B cell (primary cell): ENCODE data around the gene SRRM5. TPM values are rescaled to one million over a fixed set of nuclear protein-coding genes. Genes with fewer than 3 reads are reported as not detected.
A peak's percentile ranks its signal among the peaks of the same experiment; 100 is the strongest.

Source experiments
- ATAC-seq: fragments of 200-7000 bp; cut with Tn5 transposase; one replicate; pipeline ENCODE4 v1.10.0; 2021; ENCODE audit warnings: low read depth, mild to moderate bottlenecking, moderate number of reproducible peaks, moderate library complexity
- CTCF ChIA-PET: fragments of 350-600 bp; sonication (Branson Sonifier 250); formaldehyde crosslinking; loops from one replicate; lab custom pipeline; 2021; ENCODE audit warnings: antibody characterized with exemption, inconsistent platforms; lab: Charles Lee
- POLR2A ChIA-PET: fragments of 350-600 bp; sonication (Branson Sonifier 250); formaldehyde crosslinking; loops from one replicate; lab custom pipeline; 2021; ENCODE audit warnings: antibody characterized with exemption; lab: Charles Lee
- DNase-seq: peaks from one replicate; pipeline ENCODE4 v3.0.0; 2013
- H2AFZ ChIP-seq: 2 replicates; pipeline ENCODE4 v1.6.1; 2012; ENCODE audit warnings: mild to moderate bottlenecking, low read depth, low read length; ENCODE audit not compliant: insufficient read depth, poor library complexity, severe bottlenecking
- H3K27ac ChIP-seq, 2 donors: 1 replicate in 1 of 2; 2 replicates in 1 of 2; pipeline ENCODE4 v1.5.1; 2012 to 2013; ENCODE audit warnings: low read length in 2 of 2, mild to moderate bottlenecking in 2 of 2, moderate library complexity in 1 of 2
- H3K27me3 ChIP-seq, 4 experiments: fragments of 200-600 bp in 1 of 4; sonication (generic) in 1 of 4; replicated peaks in 1 of 4; 1 replicate in 2 of 4; 2 replicates in 2 of 4; pipeline versions ENCODE4 v1.6.1 to v1.7.0; 2013 to 2016; ENCODE audit warnings: low read length in 3 of 4, mild to moderate bottlenecking in 2 of 4, mixed read lengths in 1 of 4, moderate library complexity in 1 of 4; ENCODE audit not compliant: insufficient read depth in 4 of 4, control insufficient read depth in 3 of 4; ENCODE audit errors: control extremely low read depth in 1 of 4
- H3K36me3 ChIP-seq, 2 experiments: replicated peaks in 1 of 2; 1 replicate in 1 of 2; 2 replicates in 1 of 2; pipeline versions ENCODE4 v1.6.1 to v1.7.1; 2013; ENCODE audit warnings: low read length in 1 of 2; ENCODE audit not compliant: insufficient read depth in 2 of 2, control insufficient read depth in 1 of 2; ENCODE audit errors: control extremely low read depth in 1 of 2, extremely low read depth in 1 of 2
- H3K4me1 ChIP-seq, 2 donors: fragments of 200-600 bp in 1 of 2; sonication (generic) in 1 of 2; 1 replicate in 1 of 2; 2 replicates in 1 of 2; pipeline versions ENCODE4 v1.5.1 to v1.6.1; 2013 to 2017; ENCODE audit warnings: low read length in 2 of 2; ENCODE audit not compliant: control insufficient read depth in 2 of 2, insufficient read depth in 2 of 2
- H3K4me2 ChIP-seq: replicated peaks from 2 replicates; pipeline ENCODE3; 2012; ENCODE audit warnings: mild to moderate bottlenecking, low read depth, low read length; ENCODE audit not compliant: poor library complexity, severe bottlenecking
- H3K4me3 ChIP-seq, 5 experiments: fragments of 200-600 bp in 1 of 5; sonication (generic) in 1 of 5; 1 replicate in 3 of 5; 2 replicates in 2 of 5; pipeline versions ENCODE4 v1.5.1 to v1.7.0; 2011 to 2016; ENCODE audit warnings: low read length in 4 of 5, mild to moderate bottlenecking in 4 of 5, low read depth in 2 of 5, control low read depth in 1 of 5, moderate library complexity in 1 of 5; ENCODE audit not compliant: insufficient read depth in 1 of 5; ENCODE audit errors: control extremely low read depth in 1 of 5, extremely low read depth in 1 of 5
- H3K79me2 ChIP-seq: fragments of 200-600 bp; sonication (generic); one replicate; pipeline ENCODE4 v1.6.0; 2016; ENCODE audit warnings: low read length; ENCODE audit not compliant: control insufficient read depth, insufficient read depth
- H3K9ac ChIP-seq: fragments of 200-600 bp; sonication (generic); 2 replicates; pipeline ENCODE4 v1.6.1; 2017; ENCODE audit warnings: mild to moderate bottlenecking, low read length, moderate library complexity
- H3K9me3 ChIP-seq, 3 donors: one replicate each; pipeline versions ENCODE4 v1.6.1 to v1.7.1; 2013; ENCODE audit warnings: low read length in 2 of 3; ENCODE audit not compliant: control insufficient read depth in 2 of 3, insufficient read depth in 1 of 3; ENCODE audit errors: control extremely low read depth in 1 of 3
- H4K20me1 ChIP-seq: 2 replicates; pipeline ENCODE4 v1.6.0; 2012; ENCODE audit warnings: mild to moderate bottlenecking, low read length; ENCODE audit not compliant: insufficient read depth, control insufficient read depth, poor library complexity, severe bottlenecking
- H3K27ac Mint-ChIP-seq: one replicate; pipeline ENCODE4 v1.8.0; 2021; ENCODE audit warnings: mixed read lengths
- H3K27me3 Mint-ChIP-seq: one replicate; pipeline ENCODE4 v1.8.0; 2021; ENCODE audit warnings: mixed read lengths
- H3K4me1 Mint-ChIP-seq: one replicate; pipeline ENCODE4 v1.8.0; 2021; ENCODE audit warnings: mixed read lengths
- H3K4me3 Mint-ChIP-seq: one replicate; pipeline ENCODE4 v1.8.0; 2021; ENCODE audit warnings: mixed read lengths
- H3K9me3 Mint-ChIP-seq: one replicate; pipeline ENCODE4 v1.8.0; 2022; ENCODE audit warnings: mixed read lengths; ENCODE audit not compliant: insufficient read depth
- EZH2 ChIP-seq: IDR thresholded peaks from 2 replicates; pipeline ENCODE4 v1.6.1; 2012; ENCODE audit warnings: borderline replicate concordance, low read depth, mild to moderate bottlenecking, moderate library complexity, low read length; ENCODE audit not compliant: insufficient read depth, poor library complexity, severe bottlenecking
- WGBS: methylation state at CpG from one replicate; pipeline ENCODE4 v1.1.5; 2013; ENCODE audit warnings: missing lambda C conversion rate; ENCODE audit not compliant: insufficient coverage; 5-methylcytosine and 5-hydroxymethylcytosine counted together
- intact Hi-C: fragments of 100-400 bp; cut with micrococcal nuclease; formaldehyde crosslinking; loops from one replicate; pipeline ENCODE4 v1.10.0; 2022
- polyA plus RNA-seq: library from polyadenylated mRNA; depleted of rRNA; stranded (reverse); fragments of >200 nt; gene quantifications from 2 replicates; pipeline ENCODE4 v1.2.3, GENCODE V29; 2012
- total RNA-seq, 2 donors: library from RNA; stranded (reverse); fragments of 120-200 nt in 1 of 2; gene quantifications; 1 replicate in 1 of 2; 2 replicates in 1 of 2; pipeline versions ENCODE4 v1.2.3 to v1.2.4, GENCODE V29; 2013 to 2022
- TF ChIP-seq, protein P1 (sequence below): fragments of 200-600 bp; IDR thresholded peaks from one replicate; pipeline ENCODE4 v1.8.0; 2022; ENCODE audit warnings: antibody characterized with exemption, mild to moderate bottlenecking

Gene SRRM5
- total and polyA plus RNA-seq, 2 donors (not counting 1 experiment from before 2014, with no cell fraction given), result 0.64 to 1.4 TPM

DNA sequence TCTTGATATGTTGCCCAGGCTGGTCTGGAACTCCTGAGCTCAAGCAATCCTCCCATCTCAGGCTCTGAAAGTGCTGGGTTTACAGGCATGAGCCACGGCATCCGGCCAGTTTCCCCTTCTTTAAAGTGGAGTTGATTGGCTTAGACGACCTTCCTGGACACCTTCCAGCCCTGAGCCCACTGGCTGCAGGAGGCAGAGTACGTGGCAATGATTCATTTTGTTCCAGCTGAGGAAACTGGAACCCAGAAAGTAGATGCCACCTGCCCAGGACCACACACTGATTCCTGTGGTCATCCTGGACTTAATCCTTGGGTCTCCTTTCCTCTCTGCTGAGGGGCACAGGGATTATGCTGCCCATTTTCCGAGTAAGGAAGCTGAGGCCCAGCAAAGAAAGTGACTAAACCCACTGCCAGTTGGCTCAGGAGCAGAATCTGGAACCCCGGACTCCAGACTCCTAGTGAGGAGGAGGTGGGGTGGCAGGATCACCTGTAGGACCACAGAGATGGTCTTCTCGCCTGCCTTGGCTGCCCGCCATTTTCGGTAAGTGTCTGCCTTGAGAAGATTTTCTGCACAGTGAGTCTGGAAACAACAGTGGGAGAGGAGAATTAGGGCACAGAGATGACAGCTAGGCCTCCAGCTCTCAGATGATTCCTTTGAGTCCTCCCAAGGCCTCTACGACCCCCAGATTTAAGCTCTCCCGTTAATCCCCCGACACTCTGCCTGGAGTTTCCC lies 37.3 kb upstream of the SRRM5 start:
- ChIA-PET POLR2A (interaction anchor here (0.6 to 3.3 kb wide), 4 partner anchors 22 to 1175 kb away, joined by 3 to 15 read pairs (median 6); partner anchors contain the start of genes IRGQ, ZNF575 and ZNF576), CTCF (interaction anchor here (0.7 to 3.2 kb wide), 10 partner anchors 9 to 235 kb away, joined by 3 to 21 read pairs (median 5); partner anchors contain the start of genes IRGQ and ZNF576)
- intact Hi-C loops, result loop anchor here (1.0 kb wide), 5 partner anchors 11 to 208 kb away; partner anchors contain the start of genes IRGQ, ZNF428, ZNF575 and ZNF576
- no peaks in the 10 kb centered on the region for H3K9me3 Mint-ChIP-seq
- H3K4me1 Mint-ChIP-seq, result peaks cover 43% of the 10 kb centered on the region
- Histone ChIP-seq H3K4me2 (peak overlapping the region; percentile 84), H3K4me3 (peak overlapping the region; percentile 67 to 98 (median 82)), H3K27ac (peak overlapping the region; percentile 74 to 89), H3K27me3 (no peaks in the 10 kb centered on the region), H4K20me1 (peaks cover 5% of the 10 kb centered on the region), H3K9ac (peak overlapping the region; percentile 84), H3K79me2 (peaks cover 41% of the 10 kb centered on the region), H3K4me1 (peaks cover 11 to 28% of the 10 kb centered on the region in 2 donors), H2AFZ (peak overlapping the region; percentile 81), H3K9me3 (no peaks in the 10 kb centered on the region), H3K36me3 (peaks cover 0 to 10% of the 10 kb centered on the region in 2 experiments)
- 46% methylated on average over 10 of the region's 12 CpGs for WGBS
- no peaks in the 10 kb centered on the region for H3K27me3 Mint-ChIP-seq
- peak overlapping the region; percentile 92 for H3K27ac Mint-ChIP-seq
- no peak for DNase-seq
- TF ChIP-seq, protein P1, sequence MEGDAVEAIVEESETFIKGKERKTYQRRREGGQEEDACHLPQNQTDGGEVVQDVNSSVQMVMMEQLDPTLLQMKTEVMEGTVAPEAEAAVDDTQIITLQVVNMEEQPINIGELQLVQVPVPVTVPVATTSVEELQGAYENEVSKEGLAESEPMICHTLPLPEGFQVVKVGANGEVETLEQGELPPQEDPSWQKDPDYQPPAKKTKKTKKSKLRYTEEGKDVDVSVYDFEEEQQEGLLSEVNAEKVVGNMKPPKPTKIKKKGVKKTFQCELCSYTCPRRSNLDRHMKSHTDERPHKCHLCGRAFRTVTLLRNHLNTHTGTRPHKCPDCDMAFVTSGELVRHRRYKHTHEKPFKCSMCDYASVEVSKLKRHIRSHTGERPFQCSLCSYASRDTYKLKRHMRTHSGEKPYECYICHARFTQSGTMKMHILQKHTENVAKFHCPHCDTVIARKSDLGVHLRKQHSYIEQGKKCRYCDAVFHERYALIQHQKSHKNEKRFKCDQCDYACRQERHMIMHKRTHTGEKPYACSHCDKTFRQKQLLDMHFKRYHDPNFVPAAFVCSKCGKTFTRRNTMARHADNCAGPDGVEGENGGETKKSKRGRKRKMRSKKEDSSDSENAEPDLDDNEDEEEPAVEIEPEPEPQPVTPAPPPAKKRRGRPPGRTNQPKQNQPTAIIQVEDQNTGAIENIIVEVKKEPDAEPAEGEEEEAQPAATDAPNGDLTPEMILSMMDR, result no peak
- TF ChIP-seq EZH2, result no peak
- peak overlapping the region; percentile 97 for H3K4me3 Mint-ChIP-seq
- no peak for ATAC-seq
